RKO (cell line): ENCODE measurements around the gene TEF.
"Not testable (repeated sequence)": the region's sequence is repeated elsewhere in the genome, so short reads cannot be mapped to it uniquely, and the experiment has no call there.

Experiments used
- DNase-seq: peaks from one replicate; pipeline ENCODE4 v3.0.0-alpha.2; 2016; ENCODE audit warnings: low spot score

TEF gene

DNA sequence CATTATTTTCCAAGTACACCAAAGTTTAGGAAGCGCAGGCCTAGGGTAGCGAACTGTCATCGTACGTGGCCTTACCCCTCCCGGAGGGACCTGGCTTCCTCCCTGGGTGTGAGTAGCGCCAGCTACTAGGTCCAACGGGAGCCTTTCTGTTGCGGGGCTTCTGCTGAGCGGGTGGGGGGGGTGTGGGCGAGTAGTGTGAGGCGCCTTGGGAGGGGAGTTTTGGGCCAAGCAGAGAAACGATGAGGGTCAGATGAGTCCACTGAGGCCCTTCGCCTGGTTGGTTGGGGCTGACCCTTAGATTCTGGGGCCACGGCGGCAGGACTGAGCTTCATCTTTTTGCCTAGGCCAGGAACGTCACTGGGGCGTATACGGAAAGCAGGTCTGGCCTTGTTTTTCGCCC is 868 bp downstream of the TEF start:
- DNase-seq: no peak

DNA sequence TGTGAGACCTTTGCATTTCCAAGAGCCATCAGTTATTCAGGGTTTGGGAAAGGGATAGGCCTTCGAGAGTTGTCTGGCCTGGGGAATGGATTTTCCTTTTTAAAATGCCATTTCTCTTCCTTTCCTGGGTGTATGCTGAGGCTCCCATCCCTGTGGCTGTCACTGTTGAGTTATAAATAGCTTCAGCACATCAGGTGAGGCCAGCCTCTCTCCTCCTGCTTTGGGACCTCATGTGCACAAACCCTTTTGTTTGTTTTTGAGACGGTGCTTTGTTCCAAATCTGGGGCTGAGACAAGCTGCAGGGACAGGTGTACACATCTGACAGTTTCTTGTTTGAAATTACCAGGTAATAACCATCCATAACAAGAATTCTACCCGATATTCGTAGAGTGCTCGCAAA is 1.3 kb downstream of the TEF start:
- DNase-seq: no peak

DNA sequence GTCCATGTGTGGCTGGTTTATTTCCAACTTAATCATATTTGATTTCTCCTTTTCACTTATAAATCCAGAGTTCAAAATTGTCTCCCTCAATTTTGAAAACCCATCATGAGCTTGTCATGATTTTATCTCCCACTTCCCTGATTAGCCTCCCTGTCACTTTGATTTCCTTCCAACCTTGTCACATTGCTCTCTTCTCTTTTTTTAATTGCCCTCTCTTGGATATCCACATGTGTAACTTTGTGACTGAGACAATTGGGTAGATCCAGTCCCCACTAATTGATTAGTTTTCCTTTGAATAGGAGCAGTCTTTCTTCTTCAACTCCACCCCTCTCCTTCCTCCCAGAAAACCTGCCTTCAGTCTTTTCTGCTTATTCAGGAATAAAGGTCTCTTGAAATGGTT is 2.4 kb downstream of the TEF start:
- no peak for DNase-seq

GRCh38 chr22:41387341-41387740 is 5.6 kb downstream of the TEF start:
- no peak for DNase-seq

- no peak for DNase-seq
Measured at GRCh38 chr22:41394012-41394356, 12.2 kb downstream of the TEF start.

GRCh38 chr22:41395531-41396240 is 13.9 kb downstream of the TEF start:
- no peak for DNase-seq

DNA sequence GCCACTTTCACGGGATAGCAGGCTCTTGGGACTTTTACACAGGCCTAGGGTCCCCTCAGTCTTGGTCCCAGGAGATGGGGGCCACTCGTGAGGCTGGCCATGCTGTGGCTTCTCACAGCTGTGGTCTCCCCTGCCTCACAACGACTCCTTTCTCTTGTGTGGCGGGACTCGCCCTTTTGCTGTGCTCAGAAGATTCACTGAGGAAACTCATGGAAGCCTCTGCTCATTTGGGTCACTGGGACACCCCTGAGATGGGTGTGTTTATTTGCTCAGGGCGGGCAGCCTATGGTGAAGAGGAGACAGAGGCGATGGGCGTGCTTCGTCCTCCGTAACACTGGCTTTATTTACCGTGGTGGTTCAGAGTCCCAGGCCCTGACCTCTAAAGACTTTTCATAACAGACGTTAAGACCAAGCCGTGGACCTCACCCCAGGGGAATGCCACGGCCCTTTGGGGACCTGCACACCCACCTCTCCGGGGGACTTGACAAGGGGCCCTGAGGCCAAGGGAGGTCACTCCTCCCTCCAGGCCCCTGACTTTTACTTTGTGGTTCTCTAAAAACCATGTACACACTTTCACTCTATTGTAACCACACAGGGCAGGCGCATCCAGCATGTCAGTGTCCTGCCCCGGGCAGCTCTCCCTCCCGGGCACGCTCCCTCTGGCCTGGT is 15.5 kb downstream of the TEF start:
- no peak for DNase-seq

DNA sequence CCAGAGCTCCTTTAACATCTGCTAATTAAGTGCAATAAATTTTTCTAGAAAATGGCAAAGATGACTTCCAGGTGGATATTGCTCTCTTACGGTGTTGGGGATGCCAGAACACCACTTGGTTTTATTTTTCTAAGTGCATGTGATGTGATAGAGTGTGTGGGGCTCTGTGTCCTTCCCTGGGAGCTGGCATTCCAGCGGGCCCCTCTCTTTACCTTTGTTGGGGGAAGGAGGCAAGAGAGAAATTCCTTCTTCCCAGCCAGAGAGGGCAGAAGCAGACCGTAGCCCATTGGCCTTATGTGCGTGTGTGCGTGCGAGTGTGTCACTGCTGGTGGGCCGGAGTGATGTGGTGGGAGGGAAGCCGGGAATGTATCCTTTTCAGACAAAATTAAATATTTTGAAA is 17.2 kb downstream of the TEF start:
- no peak for DNase-seq

DNA sequence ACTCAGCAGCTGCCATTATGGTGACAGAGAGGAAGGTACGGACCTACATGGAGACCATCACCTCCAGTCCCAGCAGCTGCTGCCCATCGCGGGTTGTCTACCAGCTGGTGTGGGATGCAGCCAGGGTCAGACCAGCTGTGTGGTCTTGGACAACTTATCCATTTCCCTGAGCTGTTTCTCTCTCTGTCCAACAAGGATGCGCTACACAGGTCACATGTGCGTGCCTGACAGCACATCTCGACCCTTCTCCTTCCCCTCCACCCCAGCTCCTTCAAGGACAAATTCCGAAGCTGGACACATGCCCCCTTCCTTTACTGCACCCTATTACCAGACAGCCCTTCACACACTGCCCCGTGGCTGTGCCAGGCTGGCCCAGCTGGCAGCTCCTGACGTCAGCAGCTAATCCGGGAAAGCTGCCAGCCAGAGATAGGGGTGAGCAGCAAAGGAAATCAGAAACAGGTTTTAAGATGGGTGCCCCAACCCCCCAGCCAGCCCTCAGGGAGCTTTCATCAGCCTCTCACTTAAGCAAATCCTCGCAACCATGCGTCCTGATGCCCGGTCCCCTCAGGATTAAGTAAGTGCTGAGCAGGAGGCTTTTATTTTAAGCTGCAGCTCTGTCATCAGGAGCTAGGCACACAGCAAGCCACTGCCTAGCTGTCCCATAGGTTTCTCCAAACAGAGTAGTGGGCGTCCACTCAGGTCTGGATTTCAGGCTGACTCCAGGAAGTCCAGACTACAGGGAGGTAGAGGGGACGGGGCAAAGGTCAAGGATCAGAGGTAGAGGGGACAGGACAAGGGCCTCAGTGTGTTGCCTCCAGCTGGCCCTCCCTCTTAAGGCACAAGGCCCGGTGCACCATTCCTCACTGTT is 20.3 kb downstream of the TEF start:
- DNase-seq: no peak

GRCh38 chr22:41402851-41403250 is 21.1 kb downstream of the TEF start:
- not testable (repeated sequence) for DNase-seq

DNA sequence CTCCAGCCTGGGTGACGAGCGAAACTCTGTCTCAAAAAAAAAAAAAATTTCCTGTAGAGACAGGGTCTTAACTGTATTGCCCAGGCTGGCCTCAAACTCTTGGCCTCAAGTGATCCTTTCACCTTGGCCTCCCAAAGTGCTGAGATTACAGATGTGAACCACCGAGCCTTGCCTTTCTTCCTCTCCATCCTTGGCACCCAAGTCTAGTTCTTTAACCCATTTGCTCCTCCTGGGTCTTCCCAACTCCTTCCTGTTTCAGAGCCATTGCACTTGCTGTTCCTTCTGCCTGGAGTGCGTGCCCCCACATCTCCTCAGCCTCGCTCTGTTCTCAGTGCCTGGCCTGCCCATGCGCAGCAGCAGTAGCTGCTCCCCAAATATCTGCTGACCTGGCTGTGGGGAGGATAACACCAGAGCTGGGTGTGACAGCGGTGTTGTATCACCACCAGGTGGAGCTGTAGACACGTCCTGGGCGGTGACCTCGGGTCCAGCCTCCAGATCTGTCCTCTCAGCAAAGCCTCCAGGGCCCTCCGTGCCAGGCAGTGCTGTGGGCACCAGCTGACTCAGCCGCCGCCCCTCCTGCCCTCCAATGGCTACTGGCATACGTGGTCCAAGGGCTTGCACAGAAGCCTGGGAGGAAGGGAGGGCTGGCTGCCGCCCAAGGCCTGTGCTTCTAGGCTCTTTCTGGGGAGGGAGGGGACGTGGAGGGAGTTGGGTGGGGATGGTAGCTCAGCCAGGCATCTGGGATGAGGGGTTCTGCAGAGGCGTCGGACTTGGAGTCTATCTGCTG is 22.0 kb downstream of the TEF start:
- DNase-seq: peak; percentile 94

DNA sequence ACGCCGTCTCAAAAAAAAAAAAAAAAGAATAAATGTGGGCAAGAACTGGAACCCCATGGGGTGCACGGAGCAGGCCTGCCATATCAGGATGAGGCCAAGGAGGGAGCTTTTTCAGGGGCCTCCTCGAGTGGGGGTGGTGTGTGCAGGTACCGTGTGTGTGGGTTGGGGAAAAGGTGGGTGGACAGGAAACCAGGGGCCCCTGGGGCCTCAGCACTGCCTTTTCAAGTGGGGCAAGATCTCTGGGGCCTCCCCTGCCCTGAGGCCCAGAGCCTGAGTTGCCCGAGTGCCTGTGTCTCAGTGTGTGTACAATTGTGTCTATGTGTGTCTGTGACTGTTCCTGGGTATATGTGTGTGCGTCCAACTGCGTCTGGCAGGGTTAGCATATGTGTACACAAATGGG is 23.8 kb downstream of the TEF start:
- no peak for DNase-seq

DNA sequence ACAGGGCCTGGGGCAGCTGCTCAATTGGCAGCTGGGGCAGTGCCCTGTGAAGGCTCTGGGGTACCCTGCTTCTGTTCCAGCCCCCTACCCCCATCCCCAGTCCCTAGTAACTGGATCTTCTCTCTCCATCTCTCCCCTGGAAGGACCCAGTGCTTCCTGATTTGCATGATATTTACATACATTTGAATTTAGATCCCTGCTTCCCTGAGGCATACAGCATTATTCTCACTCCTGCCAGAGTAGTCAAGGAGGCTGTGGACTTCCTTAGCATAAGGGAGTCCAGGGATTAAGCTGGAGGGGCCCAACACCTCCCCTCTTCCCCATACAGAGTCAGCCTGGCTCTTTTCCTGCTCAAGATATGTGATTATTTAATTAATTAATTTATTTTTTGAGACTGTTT is 24.7 kb downstream of the TEF start:
- no peak for DNase-seq

- no peak for DNase-seq
Measured at GRCh38 chr22:41407433-41407832, 25.7 kb downstream of the TEF start.

- no peak for DNase-seq
Measured at GRCh38 chr22:41408665-41409064, 26.9 kb downstream of the TEF start.

- DNase-seq: no peak
Measured at GRCh38 chr22:41410311-41410751, 28.6 kb downstream of the TEF start.

- DNase-seq: no peak
Measured at GRCh38 chr22:41411021-41411851, 29.5 kb downstream of the TEF start.

- no peak for DNase-seq
Measured at GRCh38 chr22:41415554-41415953, 33.8 kb downstream of the TEF start.

GRCh38 chr22:41417622-41418390 is 36.1 kb downstream of the TEF start:
- no peak for DNase-seq

DNA sequence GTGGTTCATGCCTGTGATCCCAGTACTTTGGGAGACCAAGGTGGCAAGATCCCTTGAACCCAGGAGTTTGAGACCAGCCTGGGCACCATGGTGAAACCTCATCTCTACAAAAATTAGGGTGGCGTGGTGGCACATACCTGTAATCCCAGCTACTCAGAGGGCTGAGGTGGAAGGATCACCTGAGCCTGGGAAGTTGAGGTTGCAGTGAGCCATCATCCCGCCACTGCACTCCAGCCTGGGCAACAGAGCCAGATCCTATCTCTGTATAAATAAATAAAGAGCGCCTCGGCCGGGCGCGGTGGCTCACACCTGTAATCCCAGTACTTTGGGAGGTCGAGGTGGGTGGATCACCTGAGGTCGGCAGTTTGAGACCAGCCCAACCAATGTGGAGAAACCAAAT is 37.0 kb downstream of the TEF start:
- no peak for DNase-seq
